Measurements from ENCODE around the gene SLC25A20.
A peak's percentile ranks its signal among the peaks of the same experiment; 100 is the strongest.
"Not testable (repeated sequence)": the region's sequence is repeated elsewhere in the genome, so short reads cannot be mapped to it uniquely, and the experiment has no call there.

SLC25A20 gene

GRCh38 chr3:48832684-48833083 lies 66.0 kb downstream of the SLC25A20 start:
- in situ Hi-C loops (cut with HindIII; ENCODE audit: low sequenced_read_pairs): no loop called here
- H3K4me3 ChIP-seq (ENCODE audit: low read depth, low read length): no peak overlapping the region
- no peak for TF ChIP-seq CTCF (IDR thresholded peaks at IDR 0.05; ENCODE audit: low read depth, low read length)
- no peak for DNase-seq (ENCODE audit: low read depth, low spot score)

GRCh38 chr3:48830715-48831114 lies 68.0 kb downstream of the SLC25A20 start:
- no peak for TF ChIP-seq CTCF (IDR thresholded peaks at IDR 0.05; ENCODE audit: low read depth, low read length)
- H3K4me3 ChIP-seq (ENCODE audit: low read depth, low read length): no peak overlapping the region
- DNase-seq (ENCODE audit: low read depth, low spot score): no peak
- in situ Hi-C loops (cut with HindIII; ENCODE audit: low sequenced_read_pairs): no loop called here

- in situ Hi-C loops (cut with HindIII; ENCODE audit: low sequenced_read_pairs); DNase-seq (ENCODE audit: low read depth, low spot score); H3K4me3 ChIP-seq (ENCODE audit: low read depth, low read length): not testable (repeated sequence)
Measured at GRCh38 chr3:48829525-48829924, 69.2 kb downstream of the SLC25A20 start.

- H3K4me3 ChIP-seq (ENCODE audit: low read depth, low read length); in situ Hi-C loops (cut with HindIII; ENCODE audit: low sequenced_read_pairs); DNase-seq (ENCODE audit: low read depth, low spot score): not testable (repeated sequence)
Measured at GRCh38 chr3:48827874-48828273, 70.8 kb downstream of the SLC25A20 start.

GRCh38 chr3:48826451-48826850 lies 72.2 kb downstream of the SLC25A20 start:
- peak; percentile 86 for DNase-seq (ENCODE audit: low read depth, low spot score)
- in situ Hi-C loops (cut with HindIII; ENCODE audit: low sequenced_read_pairs): no loop called here
- no peak overlapping the region for H3K4me3 ChIP-seq (ENCODE audit: low read depth, low read length)

GRCh38 chr3:48820612-48821324 lies 77.9 kb downstream of the SLC25A20 start:
- no peak for TF ChIP-seq CTCF (IDR thresholded peaks at IDR 0.05; ENCODE audit: low read depth, low read length)
- in situ Hi-C loops (cut with HindIII; ENCODE audit: low sequenced_read_pairs): no loop called here
- no peak overlapping the region for H3K4me3 ChIP-seq (ENCODE audit: low read depth, low read length)
- peak; percentile 51 for DNase-seq (ENCODE audit: low read depth, low spot score)

More at GRCh38 chr3:48826451-48826850, 72.2 kb downstream of the SLC25A20 start:
- no peak for TF ChIP-seq CTCF (IDR thresholded peaks at IDR 0.05; ENCODE audit: low read depth, low read length)

GRCh38 chr3:48819234-48820221 lies 79.2 kb downstream of the SLC25A20 start:
- no peak for TF ChIP-seq CTCF (IDR thresholded peaks at IDR 0.05; ENCODE audit: low read depth, low read length)

More at GRCh38 chr3:48819234-48820221, 79.2 kb downstream of the SLC25A20 start:
- H3K4me3 ChIP-seq (ENCODE audit: low read depth, low read length): no peak overlapping the region
- DNase-seq (ENCODE audit: low read depth, low spot score): no peak
- in situ Hi-C loops (cut with HindIII; ENCODE audit: low sequenced_read_pairs): no loop called here
